H1 (cell line): Measurements from ENCODE around the gene STX11. TPM values are rescaled to one million over a fixed set of nuclear protein-coding genes. Genes with fewer than 3 reads are reported as not detected.

Source experiments
- CTCF ChIA-PET: fragments of 300-600 bp; sonication (Branson Sonifier 250); formaldehyde crosslinking; loops from one replicate; lab custom pipeline; 2021; ENCODE audit not compliant: partially characterized antibody; lab: Charles Lee
- POLR2A ChIA-PET: fragments of 300-600 bp; sonication (Branson Sonifier 250); formaldehyde crosslinking; loops from one replicate; lab custom pipeline; 2021; ENCODE audit warnings: inconsistent platforms; ENCODE audit not compliant: partially characterized antibody; lab: Charles Lee
- DNase-seq, 2 experiments: peaks; one replicate each; pipeline versions ENCODE4 v3.0.0 to v3.0.0-alpha.2; 2010 to 2022; ENCODE audit warnings: low spot score in 2 of 2, low read depth in 1 of 2, mixed read lengths in 1 of 2
- FAIRE-seq: peaks from 2 replicates; lab custom pipeline; 2011; peaks lifted over from hg19 to GRCh38; lab: Jason Lieb, UNC
- H2AFZ ChIP-seq: 2 replicates; pipeline ENCODE4 v1.8.1; 2012; ENCODE audit warnings: low read length, inconsistent platforms
- H2AK5ac ChIP-seq: 2 replicates; pipeline ENCODE4 v1.6.1; 2013; ENCODE audit warnings: low read depth, low read length
- H2BK120ac ChIP-seq: replicated peaks from 2 replicates; pipeline ENCODE3; 2013; ENCODE audit warnings: low read depth, low read length, inconsistent platforms
- H2BK12ac ChIP-seq: 2 replicates; pipeline ENCODE4 v1.6.1; 2013; ENCODE audit warnings: low read depth, low read length
- H2BK15ac ChIP-seq: 2 replicates; pipeline ENCODE4 v1.6.1; 2013; ENCODE audit warnings: low read length
- H2BK20ac ChIP-seq: 2 replicates; pipeline ENCODE4 v1.6.1; 2013; ENCODE audit warnings: low read length
- H2BK5ac ChIP-seq: 2 replicates; pipeline ENCODE4 v1.6.1; 2013; ENCODE audit warnings: low read depth, low read length
- H3K14ac ChIP-seq: 2 replicates; pipeline ENCODE4 v1.6.1; 2013; ENCODE audit warnings: inconsistent platforms; ENCODE audit not compliant: insufficient read length
- H3K18ac ChIP-seq: 2 replicates; pipeline ENCODE4 v1.6.1; 2013; ENCODE audit warnings: low read length; ENCODE audit errors: extremely low read depth
- H3K23ac ChIP-seq: 2 replicates; pipeline ENCODE4 v1.6.1; 2013; ENCODE audit warnings: inconsistent platforms; ENCODE audit not compliant: insufficient read length
- H3K23me2 ChIP-seq: 2 replicates; pipeline ENCODE4 v1.6.1; 2013; ENCODE audit warnings: low read depth, low read length
- H3K27ac ChIP-seq: 2 replicates; pipeline ENCODE4 v1.6.1; 2011; ENCODE audit warnings: low read depth, low read length, inconsistent platforms
- H3K27me3 ChIP-seq, 4 experiments: replicated peaks in 1 of 4; 1 replicate in 1 of 4; 2 replicates in 3 of 4; pipeline versions ENCODE4 v1.6.1 to v1.8.1; 2011 to 2013; ENCODE audit warnings: low read length in 3 of 4, mild to moderate bottlenecking in 3 of 4, inconsistent platforms in 2 of 4, mixed read lengths in 2 of 4, moderate library complexity in 1 of 4; ENCODE audit not compliant: control insufficient read depth in 3 of 4, insufficient read depth in 3 of 4; ENCODE audit errors: extremely low read depth in 1 of 4
- H3K36me3 ChIP-seq, 4 experiments: 2 replicates each; pipeline versions ENCODE4 v1.6.1 to v1.8.1; 2011 to 2013; ENCODE audit warnings: mild to moderate bottlenecking in 4 of 4, low read length in 3 of 4, moderate library complexity in 2 of 4, control low read depth in 1 of 4, inconsistent platforms in 1 of 4; ENCODE audit not compliant: insufficient read depth in 4 of 4, control insufficient read depth in 2 of 4
- H3K4ac ChIP-seq: replicated peaks from 2 replicates; pipeline ENCODE3; 2013; ENCODE audit warnings: low read length, low read depth, mixed read lengths, inconsistent platforms; ENCODE audit not compliant: insufficient read length
- H3K4me1 ChIP-seq, 4 experiments: replicated peaks in 1 of 4; 1 replicate in 1 of 4; 2 replicates in 3 of 4; pipeline versions ENCODE4 v1.6.1 to v1.8.1; 2011 to 2013; ENCODE audit warnings: low read length in 3 of 4, inconsistent platforms in 2 of 4, mixed read lengths in 1 of 4; ENCODE audit not compliant: insufficient read depth in 4 of 4, control insufficient read depth in 3 of 4
- H3K4me2 ChIP-seq, 2 experiments: 2 replicates each; pipeline versions ENCODE4 v1.6.1 to v1.8.1; 2011 to 2013; ENCODE audit warnings: low read depth in 2 of 2, low read length in 2 of 2, control low read depth in 1 of 2, inconsistent platforms in 1 of 2, mild to moderate bottlenecking in 1 of 2; ENCODE audit not compliant: insufficient read depth in 1 of 2
- H3K4me3 ChIP-seq, 4 experiments: fragments of 200-600, 300-600 bp in 1 of 4; sonication (generic), shearing (Covaris generic), sonication (Bioruptor Twin) in 1 of 4; 2 replicates each; pipeline versions ENCODE4 v1.5.1 to v1.8.1; 2011 to 2016; ENCODE audit warnings: low read length in 4 of 4, low read depth in 3 of 4, control low read depth in 2 of 4, inconsistent platforms in 2 of 4, mild to moderate bottlenecking in 2 of 4, mixed read lengths in 1 of 4, moderate library complexity in 1 of 4; ENCODE audit not compliant: insufficient read depth in 2 of 4; ENCODE audit errors: extremely low read depth in 1 of 4
- H3K56ac ChIP-seq: replicated peaks from 2 replicates; pipeline ENCODE3; 2013; ENCODE audit warnings: low read depth, mild to moderate bottlenecking, mixed read lengths, low read length, inconsistent platforms; ENCODE audit not compliant: insufficient read length
- H3K79me1 ChIP-seq: 2 replicates; pipeline ENCODE4 v1.6.1; 2013; ENCODE audit warnings: low read depth, low read length, control low read depth
- H3K79me2 ChIP-seq, 2 experiments: 2 replicates each; pipeline versions ENCODE4 v1.6.1 to v1.8.1; 2012 to 2013; ENCODE audit warnings: low read length in 2 of 2, mild to moderate bottlenecking in 2 of 2, inconsistent platforms in 1 of 2; ENCODE audit not compliant: insufficient read depth in 2 of 2, control insufficient read depth in 1 of 2
- H3K9ac ChIP-seq, 4 experiments: replicated peaks in 1 of 4; 1 replicate in 1 of 4; 2 replicates in 3 of 4; pipeline versions ENCODE4 v1.6.1 to v1.8.1; 2011 to 2013; ENCODE audit warnings: low read depth in 3 of 4, low read length in 3 of 4, control low read depth in 2 of 4, mild to moderate bottlenecking in 2 of 4, moderate library complexity in 2 of 4, inconsistent platforms in 1 of 4; ENCODE audit errors: extremely low read depth in 1 of 4
- H3K9me3 ChIP-seq, 2 experiments: 2 replicates each; pipeline versions ENCODE4 v1.6.1 to v1.8.1; 2012 to 2013; ENCODE audit warnings: mild to moderate bottlenecking in 2 of 2, moderate library complexity in 2 of 2, control low read depth in 1 of 2, inconsistent platforms in 1 of 2, low read depth in 1 of 2, low read length in 1 of 2, mixed read lengths in 1 of 2; ENCODE audit not compliant: insufficient read depth in 2 of 2
- H4K20me1 ChIP-seq, 2 experiments: replicated peaks in 1 of 2; 2 replicates each; pipeline versions ENCODE3 to v1.8.1; 2011 to 2013; ENCODE audit warnings: inconsistent platforms in 2 of 2, low read length in 2 of 2, mild to moderate bottlenecking in 1 of 2; ENCODE audit not compliant: insufficient read depth in 2 of 2, control insufficient read depth in 1 of 2
- H4K5ac ChIP-seq: 2 replicates; pipeline ENCODE4 v1.6.1; 2013; ENCODE audit warnings: low read length, low read depth, mixed read lengths, inconsistent platforms; ENCODE audit not compliant: insufficient read length
- H4K8ac ChIP-seq: 2 replicates; pipeline ENCODE4 v1.8.0; 2013; ENCODE audit warnings: mild to moderate bottlenecking, moderate library complexity, low read length, inconsistent platforms; ENCODE audit not compliant: insufficient read depth; ENCODE audit errors: extremely low read depth
- H4K91ac ChIP-seq: replicated peaks from 2 replicates; pipeline ENCODE3; 2013; ENCODE audit warnings: low read length, mixed read lengths, inconsistent platforms; ENCODE audit not compliant: insufficient read length
- MAX ChIP-seq: IDR thresholded peaks from 2 replicates; pipeline ENCODE4 v1.6.1; 2012; ENCODE audit warnings: inconsistent platforms
- RXRA ChIP-seq: IDR thresholded peaks from 2 replicates; pipeline ENCODE4 v1.6.1; 2011; ENCODE audit warnings: low read depth, mild to moderate bottlenecking, low read length, moderate library complexity; ENCODE audit not compliant: insufficient read depth
- WGBS, 2 experiments: shearing (Covaris generic) in 1 of 2; methylation state at CpG; one replicate each; pipeline versions ENCODE4 v1.1.6 to v1.1.7; 2013 to 2015; ENCODE audit warnings: low lambda C conversion rate in 2 of 2, mixed read lengths in 2 of 2, inconsistent platforms in 1 of 2, low coverage in 1 of 2, missing lambda C conversion rate in 1 of 2; ENCODE audit not compliant: insufficient replicate concordance in 2 of 2, insufficient coverage in 1 of 2, insufficient read length in 1 of 2; ENCODE audit errors: extremely low coverage in 1 of 2, missing lambda C conversion rate in 1 of 2; 5-methylcytosine and 5-hydroxymethylcytosine counted together
- polyA plus RNA-seq, 7 experiments: library from polyadenylated mRNA; depleted of rRNA in 3 of 7; stranded (reverse) in 5 of 7; unstranded in 2 of 7; fragments of >200 nt in 5 of 7; fragments of 200-250 nt in 2 of 7; gene quantifications; 1 replicate in 5 of 7; 2 replicates in 1 of 7; 4 replicates in 1 of 7; pipeline versions ENCODE4 v1.2.1 to v1.2.3, GENCODE V29; 2011 to 2013; ENCODE audit warnings: missing spikeins in 2 of 7, mixed read lengths in 2 of 7
- total RNA-seq: library from RNA; stranded (reverse); fragmentation: NEBNext Ultra II Directional; extraction: Animal tissue kit (Norgen Biotek cat#: 25700); gene quantifications from 2 replicates; pipeline ENCODE4 v1.2.1, GENCODE V29; 2021

STX11 gene
- total and polyA plus RNA-seq, 2 of the 8 experiments (the other 6 are each of a cell fraction or from before 2014, with no cell fraction given): 0.15 to 0.34 TPM

GRCh38 chr6:144141470-144141869 is 8.8 kb upstream of the STX11 start:
- ChIA-PET CTCF (no interaction called here), POLR2A (no interaction called here)
- Histone ChIP-seq H4K91ac (no peak overlapping the region), H3K4me2 (no peak overlapping the region), H3K79me1 (no peaks in the 10 kb centered on the region; the same call in 1 of the 2 replicates), H3K36me3 (no peaks in the 10 kb centered on the region), H2AFZ (no peak overlapping the region), H3K14ac (no peak overlapping the region), H3K9ac (no peak overlapping the region), H3K23ac (no peak overlapping the region), H3K4me1 (no peaks in the 10 kb centered on the region), H2BK15ac (no peak overlapping the region), H3K4ac (no peak overlapping the region), H4K5ac (no peak overlapping the region), H2BK20ac (no peak overlapping the region), H3K79me2 (no peaks in the 10 kb centered on the region), H3K4me3 (no peak overlapping the region), H3K23me2 (no peaks in the 10 kb centered on the region), H2BK5ac (no peak overlapping the region), H3K27ac (no peak overlapping the region), H3K18ac (no peak overlapping the region), H3K27me3 (no peaks in the 10 kb centered on the region), H4K8ac (no peak overlapping the region), H2BK120ac (no peak overlapping the region), H2AK5ac (no peak overlapping the region), H4K20me1 (no peaks in the 10 kb centered on the region), H3K9me3 (no peaks in the 10 kb centered on the region), H3K56ac (no peak overlapping the region), H2BK12ac (no peak overlapping the region)
- 85% methylated on average over 2 of the region's 2 CpGs; no CpG with 5 or more reads in 1 of the 2 experiments for WGBS, 2 experiments
- DNase-seq (no peak), FAIRE-seq (no peak)
- TF ChIP-seq RXRA (no peak), MAX (no peak)
